GM12873 (cell line): ENCODE results near the gene MKRN1.

Experiments used
- TF ChIP-seq, protein P1 (sequence below): IDR thresholded peaks from 2 replicates; pipeline ENCODE4 v1.5.1; 2012; ENCODE audit warnings: low read depth, mild to moderate bottlenecking, moderate library complexity, low read length, control low read depth; ENCODE audit not compliant: insufficient read depth; ENCODE audit errors: missing control alignments

MKRN1 gene

DNA sequence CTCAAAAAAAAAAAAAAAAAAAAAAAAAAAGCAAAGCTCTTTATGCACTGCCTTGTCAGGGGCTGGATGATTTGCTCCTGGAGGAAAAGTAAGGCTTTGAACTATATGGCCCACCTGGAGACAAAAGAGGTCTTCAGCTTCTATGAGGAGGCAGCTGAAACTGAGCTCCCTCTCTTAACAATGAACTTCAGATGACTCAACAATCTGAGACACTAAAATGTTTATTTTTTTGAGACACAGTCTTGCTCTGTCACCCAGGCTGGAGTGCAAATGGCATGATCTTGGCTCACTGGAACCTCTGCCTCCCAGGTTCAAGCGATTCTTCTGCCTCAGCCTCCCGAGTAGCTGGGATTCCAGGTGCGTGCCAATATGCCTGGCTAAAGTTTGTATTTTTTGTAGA, 38.7 kb downstream of the MKRN1 start:
- TF ChIP-seq, protein P1, sequence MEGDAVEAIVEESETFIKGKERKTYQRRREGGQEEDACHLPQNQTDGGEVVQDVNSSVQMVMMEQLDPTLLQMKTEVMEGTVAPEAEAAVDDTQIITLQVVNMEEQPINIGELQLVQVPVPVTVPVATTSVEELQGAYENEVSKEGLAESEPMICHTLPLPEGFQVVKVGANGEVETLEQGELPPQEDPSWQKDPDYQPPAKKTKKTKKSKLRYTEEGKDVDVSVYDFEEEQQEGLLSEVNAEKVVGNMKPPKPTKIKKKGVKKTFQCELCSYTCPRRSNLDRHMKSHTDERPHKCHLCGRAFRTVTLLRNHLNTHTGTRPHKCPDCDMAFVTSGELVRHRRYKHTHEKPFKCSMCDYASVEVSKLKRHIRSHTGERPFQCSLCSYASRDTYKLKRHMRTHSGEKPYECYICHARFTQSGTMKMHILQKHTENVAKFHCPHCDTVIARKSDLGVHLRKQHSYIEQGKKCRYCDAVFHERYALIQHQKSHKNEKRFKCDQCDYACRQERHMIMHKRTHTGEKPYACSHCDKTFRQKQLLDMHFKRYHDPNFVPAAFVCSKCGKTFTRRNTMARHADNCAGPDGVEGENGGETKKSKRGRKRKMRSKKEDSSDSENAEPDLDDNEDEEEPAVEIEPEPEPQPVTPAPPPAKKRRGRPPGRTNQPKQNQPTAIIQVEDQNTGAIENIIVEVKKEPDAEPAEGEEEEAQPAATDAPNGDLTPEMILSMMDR: no peak

DNA sequence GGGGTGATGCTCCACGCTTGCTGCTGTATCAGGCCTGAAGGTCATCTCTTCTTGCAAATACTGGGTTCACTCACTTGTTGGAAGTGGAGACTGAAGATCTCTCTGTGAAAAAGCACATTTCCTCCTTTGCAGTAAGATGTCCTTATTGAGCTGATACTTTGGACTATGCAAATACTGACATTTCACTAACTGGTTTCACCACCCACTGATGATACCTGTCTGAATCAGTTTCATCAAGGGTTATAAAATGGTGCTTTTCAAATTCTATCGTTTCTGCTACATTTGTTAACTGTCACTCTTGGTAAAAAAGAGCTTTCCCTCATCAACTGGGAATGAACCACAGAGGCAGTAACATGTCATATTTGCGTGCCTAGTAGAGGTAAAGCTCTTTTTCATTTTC, 39.9 kb downstream of the MKRN1 start:
- TF ChIP-seq, protein P1: no peak

DNA sequence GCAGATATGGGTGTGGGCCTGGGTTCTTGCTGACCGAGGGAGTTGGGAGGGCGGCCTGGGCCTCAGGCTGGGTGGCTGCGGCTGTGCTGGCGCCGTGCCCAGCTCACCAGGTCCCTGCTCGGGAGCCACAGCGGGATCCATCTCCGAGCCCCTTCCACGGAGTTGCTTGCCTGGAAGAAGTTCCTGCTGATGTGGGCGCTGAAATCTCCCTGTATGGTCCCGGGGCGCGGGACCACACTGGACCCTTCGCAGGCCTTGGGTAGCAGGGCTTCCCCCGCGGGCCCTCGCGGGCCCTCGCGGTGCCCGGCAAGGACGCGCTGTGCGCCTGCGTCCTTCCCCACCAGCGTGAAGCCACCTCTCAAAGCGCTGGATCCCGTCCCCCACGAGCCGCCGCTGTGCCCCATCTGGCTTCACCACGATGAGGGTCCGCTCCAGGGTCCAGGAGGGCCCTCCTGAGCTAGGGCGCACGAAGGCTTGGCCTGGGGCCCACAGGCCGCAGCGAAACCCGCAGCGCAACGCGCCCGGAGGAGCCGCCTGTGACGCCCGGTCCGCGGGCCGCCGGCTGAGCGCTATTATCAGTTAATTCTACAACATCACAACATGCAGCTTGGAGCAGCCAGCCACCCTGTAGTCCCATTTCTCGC, 43.9 kb downstream of the MKRN1 start:
- TF ChIP-seq, protein P1: no peak

DNA sequence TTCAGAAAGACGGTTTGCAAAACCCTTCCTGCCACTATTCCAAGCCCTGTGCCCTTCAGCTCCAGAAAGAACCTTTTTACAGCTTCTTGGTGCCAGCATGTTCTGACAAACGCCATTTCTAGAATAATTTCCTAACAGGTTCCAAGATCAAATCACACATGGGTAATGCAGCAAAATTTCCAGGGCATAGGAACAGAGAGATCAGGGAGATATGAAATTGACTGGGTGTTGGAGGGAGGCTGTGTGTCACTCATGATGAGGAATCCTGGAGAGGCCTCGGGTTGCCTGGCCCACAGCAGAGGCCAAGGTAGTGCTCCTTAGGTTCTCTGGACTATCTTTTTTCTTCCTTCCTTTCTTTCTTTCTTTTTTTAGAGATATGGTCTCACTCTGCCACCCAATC, 45.9 kb downstream of the MKRN1 start:
- TF ChIP-seq, protein P1: no peak

DNA sequence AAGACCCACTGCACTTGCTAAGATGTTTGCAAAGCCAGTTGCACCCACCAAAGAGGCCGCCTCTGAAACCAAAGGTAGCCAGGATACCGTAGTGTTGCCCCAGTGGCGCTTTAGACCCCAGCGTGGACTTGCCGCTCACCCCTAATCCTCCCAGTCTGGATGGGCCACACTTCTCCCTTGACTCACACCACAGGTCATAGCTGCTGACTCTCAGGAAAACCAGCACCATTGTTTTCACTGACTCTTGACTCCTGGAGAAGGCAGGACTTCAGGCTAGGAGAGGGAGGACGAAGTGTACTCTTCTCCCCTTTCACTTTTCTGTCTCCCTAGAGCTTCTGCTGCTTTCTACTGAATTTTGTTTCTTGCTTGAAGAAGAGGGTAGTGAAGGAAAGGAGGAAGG, 53.2 kb downstream of the MKRN1 start:
- TF ChIP-seq, protein P1: no peak

DNA sequence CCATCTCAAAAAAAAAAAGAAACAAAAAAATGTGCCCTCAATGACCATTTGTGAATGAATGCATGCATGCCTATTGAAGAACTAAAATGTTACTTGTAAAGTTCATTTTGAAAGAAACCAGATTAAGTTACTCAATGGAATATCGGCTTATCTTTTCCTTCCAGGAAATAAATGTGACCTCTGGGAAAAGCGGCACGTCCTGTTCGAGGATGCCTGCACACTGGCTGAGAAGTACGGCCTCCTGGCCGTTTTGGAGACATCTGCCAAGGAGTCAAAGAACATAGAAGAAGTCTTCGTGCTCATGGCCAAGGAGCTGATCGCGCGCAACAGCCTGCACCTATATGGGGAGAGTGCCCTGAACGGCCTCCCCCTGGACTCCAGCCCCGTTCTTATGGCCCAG, 53.6 kb downstream of the MKRN1 start:
- TF ChIP-seq, protein P1: no peak

DNA sequence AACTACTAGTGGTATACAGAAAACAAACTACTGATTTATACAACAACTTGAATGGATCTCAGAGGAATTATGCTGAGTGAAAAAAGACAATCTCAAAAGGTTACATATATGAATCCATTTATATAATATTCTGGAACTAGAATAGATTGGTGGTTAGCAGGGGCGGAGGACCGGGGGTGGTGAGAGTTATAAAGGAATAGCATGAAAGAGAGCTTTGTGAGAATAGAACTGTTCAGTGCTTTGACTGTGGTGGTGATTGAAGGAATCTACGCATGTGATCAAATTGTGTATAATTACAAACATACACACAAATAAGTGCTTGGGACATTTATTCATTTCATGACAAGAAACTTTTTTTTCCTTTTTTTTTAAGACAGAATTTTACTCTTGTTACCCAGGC, 55.8 kb downstream of the MKRN1 start:
- TF ChIP-seq, protein P1: no peak
